OCI-LY1 (cell line): ENCODE data around the gene MAP4K4.

Source experiments
- EZH2 ChIP-seq: fragments of 200-600 bp; sonication (generic), shearing (Covaris generic); IDR thresholded peaks from 2 replicates; pipeline ENCODE4 v1.8.0; 2017; ENCODE audit warnings: borderline replicate concordance, mixed run types, mild to moderate bottlenecking, antibody characterized with exemption, low read length, moderate library complexity, mixed read lengths
- TF ChIP-seq, protein P1 (sequence below): fragments of 200-600 bp; sonication (generic), shearing (Covaris generic); IDR thresholded peaks from 2 replicates; pipeline ENCODE4 v1.5.1; 2017; ENCODE audit warnings: mild to moderate bottlenecking, antibody characterized with exemption, low read length, moderate library complexity, mixed read lengths

DNA sequence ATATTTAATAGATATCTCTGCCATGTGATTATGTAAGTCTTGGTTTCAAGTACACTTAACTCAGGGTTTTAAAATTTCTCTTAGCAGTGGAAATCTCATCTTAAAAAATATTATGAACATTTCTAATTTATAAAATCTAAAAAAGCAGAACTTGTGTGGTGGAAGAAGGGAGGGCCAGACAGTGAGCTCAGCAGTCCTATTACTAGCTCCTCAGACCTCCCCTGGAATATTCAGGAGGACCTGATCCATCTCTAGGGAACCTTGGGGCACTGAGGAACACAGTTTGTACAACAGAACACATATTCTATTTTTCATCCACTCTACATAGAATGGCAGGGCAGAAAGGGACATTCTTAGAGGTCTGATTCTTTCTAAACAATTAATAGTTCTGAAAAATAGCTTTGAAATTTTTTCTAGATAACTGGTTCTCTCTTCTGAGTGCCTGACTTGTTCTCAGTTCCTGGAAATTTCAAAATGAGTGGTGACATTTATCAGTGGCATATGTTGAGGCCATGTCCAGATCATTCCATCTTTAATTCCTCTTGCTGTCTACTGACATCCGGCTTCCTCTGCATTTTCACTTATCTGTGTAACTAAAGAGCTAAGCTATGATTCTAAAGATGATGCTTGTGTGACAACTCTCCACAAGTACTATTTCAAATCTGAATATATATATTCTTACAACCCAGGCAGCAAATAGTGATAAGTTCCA is 8.2 kb upstream of the MAP4K4 start:
- TF ChIP-seq, protein P1, sequence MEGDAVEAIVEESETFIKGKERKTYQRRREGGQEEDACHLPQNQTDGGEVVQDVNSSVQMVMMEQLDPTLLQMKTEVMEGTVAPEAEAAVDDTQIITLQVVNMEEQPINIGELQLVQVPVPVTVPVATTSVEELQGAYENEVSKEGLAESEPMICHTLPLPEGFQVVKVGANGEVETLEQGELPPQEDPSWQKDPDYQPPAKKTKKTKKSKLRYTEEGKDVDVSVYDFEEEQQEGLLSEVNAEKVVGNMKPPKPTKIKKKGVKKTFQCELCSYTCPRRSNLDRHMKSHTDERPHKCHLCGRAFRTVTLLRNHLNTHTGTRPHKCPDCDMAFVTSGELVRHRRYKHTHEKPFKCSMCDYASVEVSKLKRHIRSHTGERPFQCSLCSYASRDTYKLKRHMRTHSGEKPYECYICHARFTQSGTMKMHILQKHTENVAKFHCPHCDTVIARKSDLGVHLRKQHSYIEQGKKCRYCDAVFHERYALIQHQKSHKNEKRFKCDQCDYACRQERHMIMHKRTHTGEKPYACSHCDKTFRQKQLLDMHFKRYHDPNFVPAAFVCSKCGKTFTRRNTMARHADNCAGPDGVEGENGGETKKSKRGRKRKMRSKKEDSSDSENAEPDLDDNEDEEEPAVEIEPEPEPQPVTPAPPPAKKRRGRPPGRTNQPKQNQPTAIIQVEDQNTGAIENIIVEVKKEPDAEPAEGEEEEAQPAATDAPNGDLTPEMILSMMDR: no peak
- no peak for TF ChIP-seq EZH2
